Measurements from ENCODE around the gene ARSB. TPM values are rescaled to one million over a fixed set of nuclear protein-coding genes. Genes with fewer than 3 reads are reported as not detected.
A peak's percentile ranks its signal among the peaks of the same experiment; 100 is the strongest.

ARSB gene
- total RNA-seq, 1 experiment from 2014 or later, result 18.1 TPM

DNA sequence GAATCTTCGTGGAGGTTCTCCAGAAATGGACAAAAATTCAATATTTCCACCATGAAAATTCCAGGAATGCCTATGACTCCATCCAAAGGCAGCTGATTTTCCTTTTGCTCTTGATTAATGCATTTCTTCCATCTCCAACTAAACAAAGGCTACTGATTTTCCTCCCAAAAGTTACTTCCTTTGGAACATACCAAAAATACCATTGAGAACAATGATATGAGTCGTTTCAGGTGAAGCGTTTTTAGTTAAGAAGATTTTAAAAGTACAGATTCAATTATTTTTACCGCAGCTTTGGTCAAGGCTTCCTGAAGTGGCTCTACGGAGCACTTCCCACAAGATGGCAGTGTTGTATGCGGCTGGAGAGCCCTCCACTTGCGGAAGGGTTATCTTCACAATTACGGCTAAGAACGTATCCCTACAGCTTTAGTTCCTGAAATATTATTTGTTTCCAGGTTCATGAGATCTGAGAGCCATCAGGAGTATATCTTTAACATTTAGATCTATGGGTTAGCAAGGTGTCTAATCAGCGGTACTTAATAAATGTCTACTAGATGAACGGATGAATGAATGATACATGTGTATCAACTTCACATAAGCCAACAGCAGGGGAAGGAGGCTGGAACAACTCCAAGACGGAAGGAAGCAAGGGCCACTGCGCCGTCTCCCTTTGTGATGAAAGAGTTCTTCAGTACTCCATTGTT, 35.9 kb upstream of the ARSB start:
- peaks cover 39% of the 10 kb centered on the region; the same call in 1 of the 2 replicates for H3K27me3 ChIP-seq (ENCODE audit: control insufficient read depth, insufficient read depth, low read length)
- ATAC-seq (peak; percentile 87), DNase-seq (ENCODE audit: low read depth, low spot score) (peak; percentile 42)
- ChIA-PET POLR2A (no interaction called here), CTCF (interaction anchor here (0.6 to 5.5 kb wide), 11 partner anchors 11 to 1207 kb away, joined by 3 to 62 read pairs (median 4); no protein-coding TSS in a partner anchor)
- H3K4me1 ChIP-seq (ENCODE audit: control insufficient read depth, insufficient read depth, low read length), result 0 out of 2 replicates have a peak, but pooled peaks cover 3% of the 10 kb centered on the region
- BruUV-seq (replicated peaks), result no TSS peak
- H3K36me3 ChIP-seq (ENCODE audit: control insufficient read depth, insufficient read depth, low read length), result no peaks in the 10 kb centered on the region
- no peaks in the 10 kb centered on the region for H3K9me3 ChIP-seq (ENCODE audit: control insufficient read depth, insufficient read depth, low read depth, low read length)
- in situ Hi-C loops (cut with HindIII; ENCODE audit: low pct_unique_long_range_greater_than_20kb, low sequenced_read_pairs) (no loop called here), intact Hi-C loops (cut with micrococcal nuclease; ENCODE audit: unreplicated experiment) (loop anchor here (5.0 to 10.0 kb wide), 3 partner anchors 91 to 834 kb away; partner anchors contain the start of gene BHMT)
- no peak overlapping the region for H3K4me3 ChIP-seq (ENCODE audit: low read depth in 2 of 2, low read length in 2 of 2)
- TF ChIP-seq POLR2AphosphoS5 (IDR thresholded peaks at IDR 0.05; ENCODE audit: low read depth, low read length) (no peak), CTCF (IDR thresholded peaks at IDR 0.05) (peak; percentile 93), SIN3A (IDR thresholded peaks at IDR 0.05; ENCODE audit: borderline replicate concordance, insufficient read depth, low read depth, low read length) (no peak)
- no peak overlapping the region for H3K27ac ChIP-seq (ENCODE audit: low read length)

DNA sequence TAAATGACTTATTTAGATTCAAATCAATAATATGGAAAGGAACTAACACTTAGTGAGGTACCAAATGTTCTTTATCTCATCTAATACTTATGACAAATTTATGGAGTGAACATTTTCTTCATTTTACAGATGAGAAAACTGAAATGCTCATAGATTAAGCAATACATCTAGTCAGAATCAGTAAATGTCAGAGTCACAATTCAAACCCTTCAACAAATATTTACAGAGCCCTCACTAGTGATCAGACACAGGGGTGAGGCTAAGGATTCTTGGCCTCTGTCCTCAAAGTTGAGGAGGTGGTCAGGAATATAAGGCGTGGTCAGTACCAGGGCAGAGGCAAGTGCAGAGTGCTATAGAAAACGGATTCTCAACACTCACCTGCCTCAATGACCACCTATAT, 29.5 kb upstream of the ARSB start:
- CTCF ChIA-PET, result no interaction called here
- intact Hi-C loops (cut with micrococcal nuclease; ENCODE audit: unreplicated experiment) (no loop called here), in situ Hi-C loops (cut with HindIII; ENCODE audit: low pct_unique_long_range_greater_than_20kb, low sequenced_read_pairs) (no loop called here)
- Histone ChIP-seq H3K36me3 (ENCODE audit: control insufficient read depth, insufficient read depth, low read length) (no peaks in the 10 kb centered on the region), H3K27ac (ENCODE audit: low read length) (no peak overlapping the region), H3K27me3 (ENCODE audit: control insufficient read depth, insufficient read depth, low read length) (peaks cover 21% of the 10 kb centered on the region; the same call in 1 of the 2 replicates), H3K4me1 (ENCODE audit: control insufficient read depth, insufficient read depth, low read length) (no peaks in the 10 kb centered on the region), H3K9me3 (ENCODE audit: control insufficient read depth, insufficient read depth, low read depth, low read length) (no peaks in the 10 kb centered on the region), H3K4me3 (ENCODE audit: low read depth in 2 of 2, low read length in 2 of 2) (no peak overlapping the region)
- POLR2A ChIA-PET, result no interaction called here
- TF ChIP-seq TCF7L2 (IDR thresholded peaks at IDR 0.05; ENCODE audit: low read depth, low read length), result no peak
- TF ChIP-seq CTCF (IDR thresholded peaks at IDR 0.05), result no peak
- no peak for TF ChIP-seq SIN3A (IDR thresholded peaks at IDR 0.05; ENCODE audit: borderline replicate concordance, insufficient read depth, low read depth, low read length)
- TF ChIP-seq POLR2AphosphoS5 (IDR thresholded peaks at IDR 0.05; ENCODE audit: low read depth, low read length), result no peak
- TF ChIP-seq REST (IDR thresholded peaks at IDR 0.05; ENCODE audit: insufficient read depth in 1 of 2, low read depth in 2 of 2, low read length in 1 of 2), result no peak
- BruUV-seq (replicated peaks), result no TSS peak
- no peak for ATAC-seq
- DNase-seq (ENCODE audit: low read depth, low spot score), result no peak
